Kidney (tissue), 14 donors: ENCODE results near the gene PKHD1. TPM values are rescaled to one million over a fixed set of nuclear protein-coding genes. Genes with fewer than 3 reads are reported as not detected.

Experiments
- DNase-seq, 5 donors: peaks; one replicate each; pipeline ENCODE4 v3.0.0-alpha.2; 2013 to 2020
- FAIRE-seq: peaks from 2 replicates; lab custom pipeline; 2012; peaks lifted over from hg19 to GRCh38; lab: Jason Lieb, UNC
- H3K27ac ChIP-seq, 2 donors: one replicate each; pipeline ENCODE4 v1.7.0; 2013; ENCODE audit warnings: low read depth in 2 of 2, low read length in 2 of 2, inconsistent platforms in 1 of 2
- H3K27me3 ChIP-seq: one replicate; pipeline ENCODE4 v1.7.1; 2013; ENCODE audit warnings: low read length, inconsistent platforms; ENCODE audit not compliant: control insufficient read depth, insufficient read depth
- H3K36me3 ChIP-seq, 3 donors: one replicate each; pipeline versions ENCODE4 v1.7.0 to v1.7.1; 2013; ENCODE audit warnings: low read length in 3 of 3, control low read depth in 1 of 3, inconsistent platforms in 1 of 3; ENCODE audit not compliant: insufficient read depth in 3 of 3, control insufficient read depth in 2 of 3
- H3K4me1 ChIP-seq, 3 donors: one replicate each; pipeline versions ENCODE4 v1.7.0 to v1.7.1; 2013; ENCODE audit warnings: low read length in 3 of 3, inconsistent platforms in 1 of 3, low read depth in 1 of 3; ENCODE audit not compliant: control insufficient read depth in 2 of 3, insufficient read depth in 2 of 3
- H3K4me3 ChIP-seq, 3 donors: one replicate each; pipeline versions ENCODE4 v1.7.0 to v1.8.1; 2013; ENCODE audit warnings: low read length in 3 of 3, control low read depth in 1 of 3, inconsistent platforms in 1 of 3
- H3K9ac ChIP-seq, 3 donors: one replicate each; pipeline versions ENCODE4 v1.7.0 to v1.7.1; 2013; ENCODE audit warnings: low read length in 3 of 3, control low read depth in 1 of 3, inconsistent platforms in 1 of 3
- H3K9me3 ChIP-seq, 3 donors: one replicate each; pipeline versions ENCODE4 v1.7.0 to v1.7.1; 2013; ENCODE audit warnings: low read length in 3 of 3, control low read depth in 1 of 3, inconsistent platforms in 1 of 3; ENCODE audit not compliant: control insufficient read depth in 2 of 3, insufficient read depth in 1 of 3
- CTCF ChIP-seq: IDR thresholded peaks from 3 replicates; pipeline ENCODE4 v1.5.1; 2012; ENCODE audit warnings: mild to moderate bottlenecking, moderate library complexity, borderline replicate concordance; ENCODE audit not compliant: insufficient read depth; ENCODE audit errors: extremely low read depth
- intact Hi-C: fragments of 100-400 bp; cut with DNase I; formaldehyde crosslinking; loops from one replicate; pipeline ENCODE4 v1.11.1; 2022
- polyA plus RNA-seq: library from polyadenylated mRNA; stranded (reverse); fragments of 350-450 nt; fragmentation: Illumina TruSeq; extraction: RNeasy Lipid Tissue Mini Kit (QIAGEN cat#74804); gene quantifications from one replicate; pipeline ENCODE4 v1.2.3, GENCODE V29; 2014; ENCODE audit warnings: low read depth, low replicate concordance; ENCODE audit not compliant: insufficient read depth
- total RNA-seq: library from RNA; stranded (reverse); fragmentation: NEBNext Ultra II Directional; extraction: Animal tissue kit (Norgen Biotek cat#: 25700); gene quantifications from one replicate; pipeline ENCODE4 v1.2.1, GENCODE V29; 2021
- donor health status: control.
- donor health status: control.
- donor health status: control.
- donor health status: control.
- donor health status: control.
- donor health status: DM: yes; HTN: yes; CAD: no.
- donor health status: Normal renal cell carcinoma (clear cell type).

PKHD1 gene
- total and polyA plus RNA-seq, 2 donors from 2014 or later: 6.0 to 77.5 TPM

- H3K9ac ChIP-seq: no peak overlapping the region
- FAIRE-seq (no peak), DNase-seq (no peak)
- no peaks in the 10 kb centered on the region for H3K27me3 ChIP-seq
- no peak overlapping the region for H3K27ac ChIP-seq
- no peaks in the 10 kb centered on the region for H3K9me3 ChIP-seq
- H3K36me3 ChIP-seq: no peaks in the 10 kb centered on the region
- no peak overlapping the region for H3K4me3 ChIP-seq
- H3K4me1 ChIP-seq: peaks cover 0 to 13% (median 3%) of the 10 kb centered on the region in 3 donors
- TF ChIP-seq CTCF: no peak
- intact Hi-C loops: no loop called here
Measured at GRCh38 chr6:52135217-52135616, 47.8 kb upstream of the PKHD1 start.

- H3K27me3 ChIP-seq: no peaks in the 10 kb centered on the region
- H3K9ac ChIP-seq: no peak overlapping the region
- intact Hi-C loops: no loop called here
- no peak for DNase-seq
- H3K27ac ChIP-seq: no peak overlapping the region
- H3K4me3 ChIP-seq: no peak overlapping the region
- no peaks in the 10 kb centered on the region for H3K9me3 ChIP-seq
- peaks cover 0 to 8% (median 3%) of the 10 kb centered on the region in 3 donors for H3K4me1 ChIP-seq
- no peak for FAIRE-seq
- no peaks in the 10 kb centered on the region for H3K36me3 ChIP-seq
- TF ChIP-seq CTCF: no peak
Measured at GRCh38 chr6:52134011-52134410, 46.6 kb upstream of the PKHD1 start.

- no peak for DNase-seq
- Histone ChIP-seq H3K4me3 (no peak overlapping the region), H3K9ac (no peak overlapping the region), H3K36me3 (no peaks in the 10 kb centered on the region), H3K9me3 (no peaks in the 10 kb centered on the region), H3K27ac (no peak overlapping the region), H3K27me3 (no peaks in the 10 kb centered on the region), H3K4me1 (peaks cover 0 to 8% (median 3%) of the 10 kb centered on the region in 3 donors)
- intact Hi-C loops: no loop called here
- TF ChIP-seq CTCF: no peak
- FAIRE-seq: no peak
Measured at GRCh38 chr6:52133324-52133723, 45.9 kb upstream of the PKHD1 start.

- H3K4me1 ChIP-seq: peaks cover 0 to 17% (median 2%) of the 10 kb centered on the region in 3 donors
- H3K9ac ChIP-seq: no peak overlapping the region
- intact Hi-C loops: no loop called here
- no peak overlapping the region for H3K27ac ChIP-seq
- H3K9me3 ChIP-seq: no peaks in the 10 kb centered on the region
- TF ChIP-seq CTCF: no peak
- no peak for FAIRE-seq
- DNase-seq: no peak
- no peaks in the 10 kb centered on the region for H3K27me3 ChIP-seq
- H3K36me3 ChIP-seq: no peaks in the 10 kb centered on the region
- H3K4me3 ChIP-seq: no peak overlapping the region
Measured at GRCh38 chr6:52132292-52132691, 44.9 kb upstream of the PKHD1 start.
